Measurements from ENCODE around the gene FGD3.

DNA sequence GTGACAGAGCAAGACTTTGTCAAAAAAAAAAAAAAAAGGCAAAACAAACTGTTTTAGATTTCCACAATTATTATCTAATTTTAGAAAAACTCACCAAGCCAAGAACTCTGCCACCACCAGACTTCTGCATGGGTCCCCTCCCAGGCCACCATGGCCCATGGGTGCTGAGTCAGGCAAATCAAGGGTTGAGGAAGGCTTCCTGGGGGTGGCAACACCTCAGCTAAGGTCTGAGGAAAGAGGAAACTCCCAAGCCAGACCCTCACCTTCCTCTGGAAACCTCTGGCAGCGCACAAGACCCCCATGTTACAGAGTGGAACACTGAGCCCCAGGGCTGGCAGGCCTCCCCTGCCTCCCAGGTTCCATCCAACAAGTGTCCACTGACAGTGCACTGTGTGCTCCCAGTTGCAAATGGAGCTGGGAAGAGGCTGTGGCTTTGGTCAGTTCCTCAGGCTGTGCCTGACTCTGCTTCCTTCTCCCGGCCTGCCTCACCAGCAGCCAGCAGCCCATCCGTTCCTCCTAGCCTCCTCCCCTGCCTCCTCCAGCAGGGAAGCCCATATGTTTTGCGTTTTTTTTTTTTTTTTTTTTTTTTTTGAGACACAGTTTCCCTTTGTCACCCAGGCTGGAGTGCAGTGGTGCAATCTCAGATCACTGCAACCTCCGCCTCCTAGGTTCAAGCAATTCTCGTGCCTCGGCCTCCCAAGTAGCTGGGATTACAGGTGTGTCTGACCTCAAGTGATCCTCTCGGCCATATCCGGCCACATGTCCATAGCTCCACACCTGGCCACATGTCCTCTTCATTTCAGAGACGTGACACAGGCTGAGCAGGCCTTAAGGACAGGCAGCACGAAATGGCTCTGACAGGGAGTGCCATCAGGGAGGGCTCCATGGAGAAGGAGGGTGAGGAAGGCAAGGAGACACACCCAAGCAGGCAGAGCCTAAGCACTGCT, 107.7 kb downstream of the FGD3 start:
- TF ChIP-seq, protein P1, sequence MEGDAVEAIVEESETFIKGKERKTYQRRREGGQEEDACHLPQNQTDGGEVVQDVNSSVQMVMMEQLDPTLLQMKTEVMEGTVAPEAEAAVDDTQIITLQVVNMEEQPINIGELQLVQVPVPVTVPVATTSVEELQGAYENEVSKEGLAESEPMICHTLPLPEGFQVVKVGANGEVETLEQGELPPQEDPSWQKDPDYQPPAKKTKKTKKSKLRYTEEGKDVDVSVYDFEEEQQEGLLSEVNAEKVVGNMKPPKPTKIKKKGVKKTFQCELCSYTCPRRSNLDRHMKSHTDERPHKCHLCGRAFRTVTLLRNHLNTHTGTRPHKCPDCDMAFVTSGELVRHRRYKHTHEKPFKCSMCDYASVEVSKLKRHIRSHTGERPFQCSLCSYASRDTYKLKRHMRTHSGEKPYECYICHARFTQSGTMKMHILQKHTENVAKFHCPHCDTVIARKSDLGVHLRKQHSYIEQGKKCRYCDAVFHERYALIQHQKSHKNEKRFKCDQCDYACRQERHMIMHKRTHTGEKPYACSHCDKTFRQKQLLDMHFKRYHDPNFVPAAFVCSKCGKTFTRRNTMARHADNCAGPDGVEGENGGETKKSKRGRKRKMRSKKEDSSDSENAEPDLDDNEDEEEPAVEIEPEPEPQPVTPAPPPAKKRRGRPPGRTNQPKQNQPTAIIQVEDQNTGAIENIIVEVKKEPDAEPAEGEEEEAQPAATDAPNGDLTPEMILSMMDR (IDR thresholded peaks at IDR 0.05): no peak
- no peak for TF ChIP-seq POLR2A (IDR thresholded peaks at IDR 0.05)

Data from vagina (tissue), 2 donors.